WTC11 (cell line): ENCODE data around the gene FAR2. TPM values are rescaled to one million over a fixed set of nuclear protein-coding genes. Genes with fewer than 3 reads are reported as not detected.

Experiments used
- ATAC-seq: fragments of 200-7000 bp; cut with Tn5 transposase; 2 replicates; pipeline ENCODE4 v1.10.0; 2021; ENCODE audit warnings: mild to moderate bottlenecking, moderate library complexity
- CTCF ChIA-PET: fragments of 300-600 bp; sonication (Branson Sonifier 250); formaldehyde crosslinking; loops from one replicate; lab custom pipeline; 2021; ENCODE audit warnings: antibody characterized with exemption; lab: Charles Lee
- POLR2A ChIA-PET: fragments of 350-600 bp; sonication (Branson Sonifier 250); formaldehyde crosslinking; loops from one replicate; lab custom pipeline; 2021; ENCODE audit warnings: antibody characterized with exemption; lab: Charles Lee
- DNase-seq: peaks from one replicate; pipeline ENCODE4 v3.0.0; 2021; ENCODE audit warnings: low spot score
- H3K27ac Mint-ChIP-seq: 2 replicates; pipeline ENCODE4 v1.8.0; 2021; ENCODE audit warnings: mixed read lengths
- H3K27me3 Mint-ChIP-seq: 2 replicates; pipeline ENCODE4 v1.8.0; 2021; ENCODE audit warnings: low read depth, mild to moderate bottlenecking, moderate library complexity, mixed read lengths
- H3K36me3 Mint-ChIP-seq: 2 replicates; pipeline ENCODE4 v1.8.0; 2021; ENCODE audit warnings: mixed read lengths
- H3K4me1 Mint-ChIP-seq: 2 replicates; pipeline ENCODE4 v1.8.0; 2022; ENCODE audit warnings: mixed read lengths
- H3K4me3 Mint-ChIP-seq: 2 replicates; pipeline ENCODE4 v1.8.0; 2021; ENCODE audit warnings: mild to moderate bottlenecking, moderate library complexity, mixed read lengths
- H3K9me3 Mint-ChIP-seq: 2 replicates; pipeline ENCODE4 v1.8.0; 2021; ENCODE audit warnings: mixed read lengths
- AFF4 ChIP-seq: sonication (generic); formaldehyde crosslinking; IDR thresholded peaks from 2 replicates; pipeline ENCODE4 v1.8.1; 2023; ENCODE audit warnings: mild to moderate bottlenecking, missing genetic modification reagents, borderline replicate concordance
- CBFB ChIP-seq: sonication (generic); formaldehyde crosslinking; IDR thresholded peaks from 2 replicates; pipeline ENCODE4 v1.8.1; 2022; ENCODE audit warnings: mild to moderate bottlenecking, low read depth, missing genetic modification reagents
- CREB1 ChIP-seq: sonication (generic); formaldehyde crosslinking; IDR thresholded peaks from 2 replicates; pipeline ENCODE4 v1.8.0; 2023; ENCODE audit warnings: mild to moderate bottlenecking, missing genetic modification reagents
- E2F5 ChIP-seq: sonication (generic); formaldehyde crosslinking; IDR thresholded peaks from 2 replicates; pipeline ENCODE4 v1.8.1; 2022; ENCODE audit warnings: mild to moderate bottlenecking, moderate library complexity, missing genetic modification reagents
- ELF4 ChIP-seq: sonication (generic); formaldehyde crosslinking; IDR thresholded peaks from 2 replicates; pipeline ENCODE4 v1.8.1; 2022; ENCODE audit warnings: low read depth, mild to moderate bottlenecking, moderate library complexity, missing genetic modification reagents
- ERG ChIP-seq: fragments of 250-450 bp; sonication (Bioruptor Pico); IDR thresholded peaks from 2 replicates; pipeline ENCODE4 v1.8.0; 2021; ENCODE audit warnings: mild to moderate bottlenecking
- ETV6 ChIP-seq: sonication (generic); formaldehyde crosslinking; IDR thresholded peaks from 2 replicates; pipeline ENCODE4 v1.8.1; 2022; ENCODE audit warnings: mild to moderate bottlenecking, missing genetic modification reagents
- GRHL2 ChIP-seq: fragments of 250-450 bp; sonication (Bioruptor Pico); IDR thresholded peaks from 2 replicates; pipeline ENCODE4 v1.8.0; 2022; ENCODE audit warnings: mild to moderate bottlenecking, moderate library complexity; ENCODE audit not compliant: insufficient replicate concordance, severe bottlenecking
- HMGA2 ChIP-seq: fragments of 250-450 bp; sonication (Bioruptor Pico); IDR thresholded peaks from 2 replicates; pipeline ENCODE4 v1.4.0; 2021; ENCODE audit warnings: mild to moderate bottlenecking, moderate library complexity
- JAZF1 ChIP-seq: fragments of 250-450 bp; sonication (Bioruptor Pico); IDR thresholded peaks from 2 replicates; pipeline ENCODE4 v1.9.0; 2021; ENCODE audit warnings: moderate library complexity, mild to moderate bottlenecking, inconsistent platforms
- MLX ChIP-seq: sonication (generic); formaldehyde crosslinking; IDR thresholded peaks from 2 replicates; pipeline ENCODE4 v1.8.1; 2023; ENCODE audit warnings: mild to moderate bottlenecking, missing genetic modification reagents, moderate library complexity
- MXD4 ChIP-seq: fragments of 250-450 bp; sonication (Bioruptor Pico); IDR thresholded peaks from 2 replicates; pipeline ENCODE4 v1.8.0; 2021; ENCODE audit warnings: mild to moderate bottlenecking, moderate library complexity, borderline replicate concordance
- MYBL2 ChIP-seq: sonication (generic); formaldehyde crosslinking; IDR thresholded peaks from 2 replicates; pipeline ENCODE4 v1.8.1; 2023; ENCODE audit warnings: mild to moderate bottlenecking, moderate library complexity, missing genetic modification reagents
- NFATC4 ChIP-seq: fragments of 250-450 bp; sonication (Bioruptor Pico); IDR thresholded peaks from 2 replicates; pipeline ENCODE4 v1.9.0; 2021; ENCODE audit warnings: mild to moderate bottlenecking
- NFE2L1 ChIP-seq: sonication (generic); formaldehyde crosslinking; IDR thresholded peaks from 2 replicates; pipeline ENCODE4 v1.8.1; 2023; ENCODE audit warnings: missing genetic modification reagents
- NFYB ChIP-seq: sonication (generic); formaldehyde crosslinking; conservative IDR thresholded peaks from 2 replicates; pipeline ENCODE4 v1.8.0; 2022; ENCODE audit warnings: low read depth, missing genetic modification reagents
- OVOL2 ChIP-seq: fragments of 250-450 bp; sonication (Bioruptor Pico); IDR thresholded peaks from 2 replicates; pipeline ENCODE4 v1.9.0; 2021; ENCODE audit warnings: mild to moderate bottlenecking, borderline replicate concordance
- PREB ChIP-seq: sonication (generic); formaldehyde crosslinking; IDR thresholded peaks from 2 replicates; pipeline ENCODE4 v1.8.1; 2022; ENCODE audit warnings: mild to moderate bottlenecking, missing genetic modification reagents, moderate library complexity, borderline replicate concordance
- RELA ChIP-seq: sonication (generic); formaldehyde crosslinking; IDR thresholded peaks from 2 replicates; pipeline ENCODE4 v1.8.1; 2022; ENCODE audit warnings: missing genetic modification reagents, mild to moderate bottlenecking, borderline replicate concordance
- SP1 ChIP-seq: sonication (generic); formaldehyde crosslinking; conservative IDR thresholded peaks from 2 replicates; pipeline ENCODE4 v1.8.1; 2022; ENCODE audit warnings: missing genetic modification reagents
- TEAD1 ChIP-seq: sonication (generic); formaldehyde crosslinking; IDR thresholded peaks from 2 replicates; pipeline ENCODE4 v1.8.0; 2022; ENCODE audit warnings: mild to moderate bottlenecking, missing genetic modification reagents
- ZBTB21 ChIP-seq: sonication (generic); formaldehyde crosslinking; IDR thresholded peaks from 2 replicates; pipeline ENCODE4 v1.8.1; 2023; ENCODE audit warnings: mild to moderate bottlenecking, missing genetic modification reagents, borderline replicate concordance
- ZNF281 ChIP-seq: sonication (generic); formaldehyde crosslinking; IDR thresholded peaks from 2 replicates; pipeline ENCODE4 v1.8.0; 2023; ENCODE audit warnings: mild to moderate bottlenecking, missing genetic modification reagents
- ZNF416 ChIP-seq: fragments of 250-450 bp; sonication (Bioruptor Pico); IDR thresholded peaks from 2 replicates; pipeline ENCODE4 v1.9.0; 2021; ENCODE audit warnings: mild to moderate bottlenecking, inconsistent platforms
- ZNF423 ChIP-seq: fragments of 250-450 bp; sonication (Bioruptor Pico); IDR thresholded peaks from 2 replicates; pipeline ENCODE4 v2.1.2; 2022; ENCODE audit warnings: mild to moderate bottlenecking, moderate library complexity
- total RNA-seq: library from RNA; stranded (reverse); gene quantifications from 3 replicates; pipeline ENCODE4 v1.2.3, GENCODE V29; 2021

The FAR2 gene
- total RNA-seq, 1 experiment from 2014 or later, result 20.0 TPM

GRCh38 chr12:29337325-29337724 is 188.2 kb downstream of the FAR2 start:
- Mint-ChIP-seq H3K9me3 (no peaks in the 10 kb centered on the region), H3K36me3 (peaks cover 19% of the 10 kb centered on the region; the same call in 1 of the 2 replicates)
- no peak for ATAC-seq
- TF ChIP-seq GRHL2 (CRISPR knock-in tag), result no peak
- TF ChIP-seq MXD4 (CRISPR knock-in tag), result no peak
- no peak for TF ChIP-seq PREB (CRISPR knock-in tag)
- no peak for TF ChIP-seq MYBL2
- no peak for TF ChIP-seq ZNF423
- TF ChIP-seq ELF4 (CRISPR knock-in tag), result no peak
- TF ChIP-seq JAZF1 (CRISPR knock-in tag), result no peak
- no peak for TF ChIP-seq OVOL2
- TF ChIP-seq ZNF281 (CRISPR knock-in tag), result no peak
- no peak for TF ChIP-seq NFE2L1 (CRISPR knock-in tag)
- TF ChIP-seq SP1 (CRISPR knock-in tag), result no peak
- TF ChIP-seq RELA (CRISPR knock-in tag), result no peak
- TF ChIP-seq ETV6 (CRISPR knock-in tag), result no peak
- TF ChIP-seq NFYB (CRISPR knock-in tag), result no peak
- TF ChIP-seq AFF4 (CRISPR knock-in tag), result no peak
- no peak for TF ChIP-seq CBFB (CRISPR knock-in tag)
- TF ChIP-seq ZNF416 (CRISPR knock-in tag), result no peak
- TF ChIP-seq, all 79 proteins: peak for 0
- no peaks in the 10 kb centered on the region for H3K4me1 Mint-ChIP-seq
- H3K4me3 Mint-ChIP-seq, result no peak overlapping the region
- ChIA-PET CTCF (interaction anchor here (0.7 to 1.4 kb wide), 2 partner anchors 20 to 36 kb away, joined by 3 to 5 read pairs; no protein-coding TSS in a partner anchor), POLR2A (no interaction called here)
- DNase-seq, result no peak
- H3K27ac Mint-ChIP-seq, result no peak overlapping the region
- no peaks in the 10 kb centered on the region for H3K27me3 Mint-ChIP-seq

- Mint-ChIP-seq H3K27ac (no peak overlapping the region), H3K4me1 (no peaks in the 10 kb centered on the region), H3K36me3 (peaks cover 34% of the 10 kb centered on the region), H3K27me3 (no peaks in the 10 kb centered on the region), H3K4me3 (no peak overlapping the region), H3K9me3 (no peaks in the 10 kb centered on the region)
- ChIA-PET POLR2A (no interaction called here), CTCF (no interaction called here)
- ATAC-seq (no peak), DNase-seq (no peak)
- no peak for TF ChIP-seq HMGA2 (CRISPR knock-in tag)
- no peak for TF ChIP-seq CBFB (CRISPR knock-in tag)
- no peak for TF ChIP-seq TEAD1 (CRISPR knock-in tag)
- no peak for TF ChIP-seq ZBTB21 (CRISPR knock-in tag)
- no peak for TF ChIP-seq ERG (CRISPR knock-in tag)
- TF ChIP-seq NFATC4, result no peak
- no peak for TF ChIP-seq MLX (CRISPR knock-in tag)
- no peak for TF ChIP-seq E2F5 (CRISPR knock-in tag)
- TF ChIP-seq CREB1 (CRISPR knock-in tag), result no peak
Observed at GRCh38 chr12:29343022-29343799, 194.1 kb downstream of the FAR2 start.
